SH-SY5Y (cell line): ENCODE results near the gene SORT1.

Experiments
- GATA2 ChIP-seq: IDR thresholded peaks from 2 replicates; pipeline ENCODE4 v1.6.1; 2011; ENCODE audit warnings: mild to moderate bottlenecking, low read depth, low read length
- GATA3 ChIP-seq: IDR thresholded peaks from 2 replicates; pipeline ENCODE4 v1.6.1; 2011; ENCODE audit warnings: low read depth, mild to moderate bottlenecking, low read length, moderate library complexity

DNA sequence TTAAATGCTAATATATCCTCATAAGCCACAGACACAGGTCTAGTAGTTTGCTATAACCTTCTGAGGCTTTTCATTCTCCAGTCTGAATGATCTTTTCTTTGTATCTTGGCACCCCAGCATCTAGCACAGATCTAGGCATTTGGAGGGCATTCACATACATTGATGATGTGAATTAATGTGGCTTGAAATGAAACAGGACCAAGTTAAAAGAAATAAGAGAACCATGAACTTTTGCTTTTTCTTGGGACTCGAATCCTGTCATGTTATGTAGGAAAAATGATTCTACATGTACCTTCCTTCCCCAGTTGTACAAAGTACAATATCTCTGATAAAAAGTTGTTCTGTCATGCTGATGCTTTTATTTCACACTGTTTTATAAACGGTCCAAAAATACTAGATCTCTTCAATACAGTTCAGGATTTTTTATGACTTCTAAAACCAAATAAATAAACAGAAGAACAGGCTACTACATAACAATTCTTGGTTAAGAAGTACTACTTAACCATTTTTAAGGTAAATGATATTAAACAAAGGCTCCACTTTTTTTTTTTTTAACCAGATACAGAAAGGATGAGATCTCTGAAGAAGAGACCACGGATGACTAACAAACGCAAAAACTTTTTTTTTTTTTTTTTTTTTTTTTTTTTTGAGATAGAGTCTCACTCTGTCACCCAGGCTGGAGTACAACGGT lies 3.0 kb downstream of the SORT1 start:
- TF ChIP-seq GATA3 (no peak), GATA2 (no peak)
